MV-4-11 (cell line): ENCODE data around the gene FBXO31.

Experiments used
- DNase-seq: peaks from one replicate; lab custom pipeline; 2025; lab: John Stamatoyannopoulos, UW

The FBXO31 gene, protein sequence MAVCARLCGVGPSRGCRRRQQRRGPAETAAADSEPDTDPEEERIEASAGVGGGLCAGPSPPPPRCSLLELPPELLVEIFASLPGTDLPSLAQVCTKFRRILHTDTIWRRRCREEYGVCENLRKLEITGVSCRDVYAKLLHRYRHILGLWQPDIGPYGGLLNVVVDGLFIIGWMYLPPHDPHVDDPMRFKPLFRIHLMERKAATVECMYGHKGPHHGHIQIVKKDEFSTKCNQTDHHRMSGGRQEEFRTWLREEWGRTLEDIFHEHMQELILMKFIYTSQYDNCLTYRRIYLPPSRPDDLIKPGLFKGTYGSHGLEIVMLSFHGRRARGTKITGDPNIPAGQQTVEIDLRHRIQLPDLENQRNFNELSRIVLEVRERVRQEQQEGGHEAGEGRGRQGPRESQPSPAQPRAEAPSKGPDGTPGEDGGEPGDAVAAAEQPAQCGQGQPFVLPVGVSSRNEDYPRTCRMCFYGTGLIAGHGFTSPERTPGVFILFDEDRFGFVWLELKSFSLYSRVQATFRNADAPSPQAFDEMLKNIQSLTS

GRCh38 chr16:87383505-87384161 is at the start of gene FBXO31:
TSS of gene FBXO31 (minus strand) at chr16:87383776. CDS start at chr16:87383744, 32 bp downstream.
- DNase-seq: peak; percentile 78

GRCh38 chr16:87432330-87432915 is 48.8 kb upstream of the FBXO31 start:
- no peak for DNase-seq

DNA sequence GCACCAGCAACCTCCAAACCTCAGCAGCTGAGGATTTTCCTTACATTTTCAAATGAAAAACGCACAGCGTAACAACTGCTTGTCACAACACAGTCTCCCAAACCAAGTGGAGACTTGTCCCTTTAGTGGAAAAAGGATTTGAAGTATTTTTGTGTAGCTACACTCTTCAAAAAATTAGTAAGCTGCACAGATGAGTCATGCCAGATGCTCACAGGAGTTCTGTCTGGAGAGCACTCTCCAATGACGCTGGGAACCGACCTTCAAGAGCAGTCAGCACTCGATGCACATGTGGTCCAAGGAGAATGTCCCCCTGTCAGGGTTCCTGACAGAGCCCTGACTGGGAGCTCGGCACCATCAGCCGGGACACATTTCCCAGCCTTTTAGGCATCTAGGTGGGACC is 48.4 kb upstream of the FBXO31 start:
- no peak for DNase-seq

DNA sequence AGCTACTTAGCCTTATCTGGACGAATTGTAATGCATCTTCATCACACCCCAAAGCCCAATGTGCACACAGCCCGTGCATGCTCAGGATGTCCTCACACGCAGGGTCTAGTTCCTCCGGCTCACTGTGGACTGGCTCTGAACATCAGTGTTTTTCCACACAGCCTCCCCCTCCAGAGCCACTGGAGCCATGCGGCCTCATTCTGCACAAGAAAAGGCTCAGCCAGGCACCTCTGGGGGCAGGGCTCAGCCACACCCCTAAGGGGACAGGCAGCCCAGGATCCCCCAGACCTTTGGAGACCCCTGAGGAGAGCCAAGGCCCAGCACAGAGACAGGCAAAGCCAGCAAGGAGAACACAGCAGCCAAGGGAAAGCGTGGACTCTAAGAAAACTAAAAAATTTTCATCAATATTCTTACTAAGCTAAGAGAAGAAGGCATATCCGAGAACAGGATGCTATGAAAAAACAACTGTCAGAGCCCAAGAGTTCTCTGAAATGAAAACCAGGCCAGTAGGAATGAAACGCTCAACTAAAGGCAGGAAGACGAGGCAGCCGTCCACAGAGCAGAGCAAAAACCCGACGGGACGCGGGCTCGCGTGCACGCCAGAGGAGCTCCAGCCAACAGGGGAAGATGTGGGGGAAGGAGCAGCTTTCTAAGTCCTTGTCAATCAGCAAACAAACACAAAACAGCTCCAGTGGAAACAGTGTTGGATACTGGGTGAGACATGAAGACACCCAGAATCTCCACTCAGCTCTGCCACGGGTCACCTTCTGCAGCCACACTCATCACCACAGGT is 43.0 kb upstream of the FBXO31 start:
- no peak for DNase-seq

DNA sequence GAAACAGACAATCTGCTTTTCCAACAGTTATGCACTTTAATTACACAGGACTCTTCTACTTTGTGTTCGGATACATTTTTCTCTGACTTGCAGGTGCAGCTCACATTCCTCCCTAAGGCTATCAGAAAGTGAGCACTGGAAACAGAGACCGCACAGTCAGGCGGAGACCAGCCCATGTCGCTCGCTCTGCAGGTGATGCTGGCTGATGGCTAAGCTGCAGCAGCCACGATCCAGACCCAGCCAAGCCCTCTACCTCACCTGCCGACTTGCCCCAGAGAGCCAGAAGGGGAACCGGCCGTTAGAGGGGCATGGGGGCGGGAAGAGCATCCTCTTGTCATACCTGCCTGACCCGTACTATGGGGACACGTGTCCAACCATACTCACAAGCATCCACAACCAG is 42.4 kb upstream of the FBXO31 start:
- DNase-seq: no peak

DNA sequence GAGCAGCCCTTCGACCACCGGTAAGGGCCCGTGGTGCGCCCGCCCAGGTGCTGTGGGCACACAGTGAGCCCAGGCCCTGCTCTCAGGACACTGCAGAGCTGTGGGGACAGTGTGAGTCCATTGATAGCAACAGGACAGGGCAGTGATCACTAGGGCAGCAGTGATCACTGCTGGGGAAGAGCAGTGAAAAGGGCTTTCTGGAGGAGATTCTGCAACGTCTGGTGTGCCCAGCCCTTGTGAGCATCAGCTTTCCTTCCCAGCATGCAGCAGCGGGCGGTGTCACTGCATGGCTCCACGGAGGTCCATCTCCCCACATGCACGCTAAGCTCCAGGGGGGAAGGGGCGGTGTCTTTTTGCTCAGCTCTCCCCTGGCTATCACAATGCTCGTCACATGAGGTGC is 40.7 kb upstream of the FBXO31 start:
- DNase-seq: no peak

GRCh38 chr16:87423429-87423828 is 39.9 kb upstream of the FBXO31 start:
- DNase-seq: no peak

DNA sequence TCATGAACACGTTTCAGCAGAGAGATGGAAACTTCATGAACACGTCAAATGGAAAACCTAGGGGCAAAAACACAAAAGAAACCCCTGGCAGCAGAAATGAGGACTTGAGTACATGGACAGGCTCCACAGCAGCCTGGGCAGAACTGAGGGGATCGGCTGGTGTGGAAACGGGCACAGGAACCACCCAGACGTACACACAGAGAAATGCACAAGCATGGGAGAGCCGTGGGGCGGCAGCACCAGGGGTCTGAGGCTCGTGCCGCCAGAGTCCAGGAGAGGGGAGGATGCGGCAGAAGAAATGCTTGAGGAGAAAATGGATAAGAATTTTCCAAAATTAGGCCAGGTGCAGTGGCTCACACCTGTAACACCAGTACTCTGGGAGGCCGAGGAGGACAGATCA is 38.5 kb upstream of the FBXO31 start:
- DNase-seq: no peak

GRCh38 chr16:87421003-87421912 is 37.7 kb upstream of the FBXO31 start:
- no peak for DNase-seq

- DNase-seq: no peak
These were observed 36.7 kb upstream of the FBXO31 start for GRCh38 chr16:87420026-87421002.

GRCh38 chr16:87418644-87419043 is 35.1 kb upstream of the FBXO31 start:
- DNase-seq: no peak

- no peak for DNase-seq
These were observed 34.6 kb upstream of the FBXO31 start for GRCh38 chr16:87418216-87418615.

GRCh38 chr16:87417528-87417910 is 33.9 kb upstream of the FBXO31 start:
- no peak for DNase-seq

GRCh38 chr16:87416826-87417527 is 33.4 kb upstream of the FBXO31 start:
- peak; percentile 18 for DNase-seq

DNA sequence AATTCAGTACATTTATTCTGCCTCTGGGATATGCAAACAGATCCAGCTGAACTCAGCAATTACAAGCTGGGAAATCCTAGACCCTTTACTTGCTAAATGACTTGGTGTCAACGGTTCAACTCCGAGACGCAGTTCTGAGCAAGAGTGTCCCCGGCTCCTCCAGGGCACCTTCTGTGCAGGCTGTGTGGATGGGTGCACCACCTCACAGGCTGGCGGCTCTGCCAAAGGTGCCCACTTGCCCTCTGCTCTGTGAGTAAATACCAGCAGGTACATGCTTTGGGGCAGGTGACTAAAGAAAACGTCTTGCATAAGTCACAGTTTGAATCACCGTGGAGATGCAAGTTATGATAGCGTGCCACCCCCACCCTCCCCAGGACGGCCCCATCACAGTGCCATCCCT is 31.9 kb upstream of the FBXO31 start:
- DNase-seq: no peak

- DNase-seq: no peak
These were observed 30.7 kb upstream of the FBXO31 start for GRCh38 chr16:87414251-87414680.

DNA sequence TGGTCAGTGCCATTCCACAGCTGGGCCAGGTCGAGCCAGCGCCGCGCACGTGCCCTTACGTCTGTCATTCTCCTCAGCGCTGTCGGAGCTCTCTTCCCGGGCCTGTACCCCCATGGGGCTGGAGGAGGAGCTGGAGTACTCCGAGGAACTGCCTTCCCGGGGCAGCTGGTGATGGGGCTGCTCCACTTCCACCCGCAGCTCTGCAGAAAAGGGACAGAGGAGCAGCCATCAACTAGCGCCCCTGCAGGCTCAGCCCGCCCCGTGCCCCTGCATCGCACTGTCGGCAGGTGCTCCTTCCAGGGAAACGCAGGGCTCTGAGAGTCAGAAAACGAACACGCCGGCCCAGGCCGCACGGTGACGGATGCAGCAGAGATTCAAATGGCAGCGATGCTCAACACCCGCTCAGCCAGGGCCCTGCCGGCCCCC is 29.4 kb upstream of the FBXO31 start:
- DNase-seq: no peak

DNA sequence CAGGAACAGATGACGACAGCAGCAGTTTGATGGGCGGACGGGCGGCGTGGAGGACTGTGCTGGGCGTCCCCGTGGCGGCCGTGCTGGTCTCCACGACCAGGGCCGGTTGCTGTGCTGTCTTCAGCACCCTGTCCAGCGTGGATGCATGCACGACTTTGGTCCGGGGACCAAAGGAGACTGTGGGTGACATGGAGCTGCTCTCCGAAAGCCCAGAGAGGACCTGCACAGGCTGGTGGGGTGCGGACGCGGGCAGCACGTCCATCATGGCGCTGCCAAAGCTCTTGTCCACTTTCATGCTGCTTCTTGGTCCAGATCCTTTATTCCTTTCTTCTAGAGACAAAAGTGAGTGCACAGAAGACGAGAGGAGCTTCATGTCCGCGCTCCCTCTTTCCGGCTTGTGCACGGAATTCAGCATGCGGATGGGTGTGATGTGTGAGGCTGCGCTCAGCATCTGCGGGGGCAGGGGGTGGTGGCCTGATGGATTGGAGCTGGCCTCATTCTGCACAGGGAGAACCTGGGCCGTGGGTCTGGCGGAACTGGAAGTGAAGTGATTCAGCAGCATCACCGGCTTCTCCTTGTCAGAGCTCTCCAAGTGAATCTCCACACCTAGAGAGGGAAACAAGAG is 28.9 kb upstream of the FBXO31 start:
- no peak for DNase-seq
